ENCODE results near the gene TAF4. TPM values are rescaled to one million over a fixed set of nuclear protein-coding genes. Genes with fewer than 3 reads are reported as not detected.

TAF4 gene
- polyA plus RNA-seq, 1 donor from 2014 or later = 10.2 TPM

DNA sequence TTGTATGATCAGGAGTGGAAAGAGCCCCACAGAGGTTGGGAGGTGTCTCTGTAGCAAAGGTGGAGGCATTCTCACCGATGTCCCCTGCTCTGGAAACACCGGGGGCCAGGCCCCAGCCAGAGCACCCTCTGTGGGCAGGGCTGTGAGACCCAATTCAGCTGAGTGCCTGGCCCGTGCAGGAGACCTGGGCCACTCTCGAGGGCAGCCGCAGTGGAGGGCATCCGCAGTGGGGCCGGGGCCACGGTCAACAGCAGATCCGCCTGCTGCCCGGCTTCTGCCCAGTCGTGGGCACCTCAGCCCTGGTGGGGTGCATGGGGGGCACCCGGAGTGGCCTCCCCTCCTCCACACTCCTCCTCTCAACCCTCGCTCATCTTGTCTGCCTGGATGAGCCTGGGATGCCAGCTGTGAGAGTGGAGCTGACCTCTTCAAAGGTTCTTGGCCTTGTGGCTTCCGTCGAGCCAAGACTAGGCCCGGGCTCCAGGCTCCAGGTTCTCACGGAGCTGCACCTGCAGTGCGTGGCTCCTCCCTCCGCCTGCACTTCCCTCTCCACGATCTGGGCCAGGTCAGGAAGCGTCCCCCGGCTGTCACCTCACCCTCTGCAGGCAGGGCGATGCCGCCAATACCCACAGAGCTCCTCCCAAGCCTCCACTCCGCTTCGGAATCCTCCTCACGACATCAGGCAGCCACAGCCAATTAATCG is 134.8 kb downstream of the TAF4 start:
- Histone ChIP-seq H3K4me3 (ENCODE audit: low read length) (no peak overlapping the region), H3K27me3 (ENCODE audit: insufficient read depth, low read depth, low read length) (no peaks in the 10 kb centered on the region), H3K9ac (ENCODE audit: low read length) (no peak overlapping the region), H4K20me1 (ENCODE audit: insufficient read depth) (no peaks in the 10 kb centered on the region), H3F3A (ENCODE audit: insufficient read depth, low read length, poor library complexity, severe bottlenecking) (no peaks in the 10 kb centered on the region), H3K79me2 (replicated peaks; ENCODE audit: insufficient read depth, low read length) (no peaks in the 10 kb centered on the region), H2AFZ (ENCODE audit: low read depth, low read length) (no peak overlapping the region), H3K4me2 (ENCODE audit: low read length) (no peak overlapping the region), H3K9me3 (ENCODE audit: low read length) (no peaks in the 10 kb centered on the region), H3K9me2 (ENCODE audit: insufficient read depth, low read length) (no peaks in the 10 kb centered on the region), H3K27ac (ENCODE audit: low read length) (no peak overlapping the region), H3K36me3 (ENCODE audit: insufficient read depth, low read length) (peaks cover 5% of the 10 kb centered on the region)
- no peak for TF ChIP-seq EZH2 (IDR thresholded peaks at IDR 0.05; ENCODE audit: borderline replicate concordance, insufficient read depth, low read length, poor library complexity, severe bottlenecking)
- no peak for TF ChIP-seq SMC3 (conservative IDR thresholded peaks at IDR 0.05; ENCODE audit: poor library complexity)
- no peak for TF ChIP-seq EP300 (conservative IDR thresholded peaks at IDR 0.05; ENCODE audit: poor library complexity, severe bottlenecking)
- TF ChIP-seq, protein P1, sequence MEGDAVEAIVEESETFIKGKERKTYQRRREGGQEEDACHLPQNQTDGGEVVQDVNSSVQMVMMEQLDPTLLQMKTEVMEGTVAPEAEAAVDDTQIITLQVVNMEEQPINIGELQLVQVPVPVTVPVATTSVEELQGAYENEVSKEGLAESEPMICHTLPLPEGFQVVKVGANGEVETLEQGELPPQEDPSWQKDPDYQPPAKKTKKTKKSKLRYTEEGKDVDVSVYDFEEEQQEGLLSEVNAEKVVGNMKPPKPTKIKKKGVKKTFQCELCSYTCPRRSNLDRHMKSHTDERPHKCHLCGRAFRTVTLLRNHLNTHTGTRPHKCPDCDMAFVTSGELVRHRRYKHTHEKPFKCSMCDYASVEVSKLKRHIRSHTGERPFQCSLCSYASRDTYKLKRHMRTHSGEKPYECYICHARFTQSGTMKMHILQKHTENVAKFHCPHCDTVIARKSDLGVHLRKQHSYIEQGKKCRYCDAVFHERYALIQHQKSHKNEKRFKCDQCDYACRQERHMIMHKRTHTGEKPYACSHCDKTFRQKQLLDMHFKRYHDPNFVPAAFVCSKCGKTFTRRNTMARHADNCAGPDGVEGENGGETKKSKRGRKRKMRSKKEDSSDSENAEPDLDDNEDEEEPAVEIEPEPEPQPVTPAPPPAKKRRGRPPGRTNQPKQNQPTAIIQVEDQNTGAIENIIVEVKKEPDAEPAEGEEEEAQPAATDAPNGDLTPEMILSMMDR (IDR thresholded peaks at IDR 0.05; ENCODE audit: poor library complexity, severe bottlenecking) = no peak
- TF ChIP-seq MXI1 (conservative IDR thresholded peaks at IDR 0.05; ENCODE audit: poor library complexity, severe bottlenecking) = no peak
- no peak for TF ChIP-seq POLR2AphosphoS5 (IDR thresholded peaks at IDR 0.05)
- TF ChIP-seq, protein P2, sequence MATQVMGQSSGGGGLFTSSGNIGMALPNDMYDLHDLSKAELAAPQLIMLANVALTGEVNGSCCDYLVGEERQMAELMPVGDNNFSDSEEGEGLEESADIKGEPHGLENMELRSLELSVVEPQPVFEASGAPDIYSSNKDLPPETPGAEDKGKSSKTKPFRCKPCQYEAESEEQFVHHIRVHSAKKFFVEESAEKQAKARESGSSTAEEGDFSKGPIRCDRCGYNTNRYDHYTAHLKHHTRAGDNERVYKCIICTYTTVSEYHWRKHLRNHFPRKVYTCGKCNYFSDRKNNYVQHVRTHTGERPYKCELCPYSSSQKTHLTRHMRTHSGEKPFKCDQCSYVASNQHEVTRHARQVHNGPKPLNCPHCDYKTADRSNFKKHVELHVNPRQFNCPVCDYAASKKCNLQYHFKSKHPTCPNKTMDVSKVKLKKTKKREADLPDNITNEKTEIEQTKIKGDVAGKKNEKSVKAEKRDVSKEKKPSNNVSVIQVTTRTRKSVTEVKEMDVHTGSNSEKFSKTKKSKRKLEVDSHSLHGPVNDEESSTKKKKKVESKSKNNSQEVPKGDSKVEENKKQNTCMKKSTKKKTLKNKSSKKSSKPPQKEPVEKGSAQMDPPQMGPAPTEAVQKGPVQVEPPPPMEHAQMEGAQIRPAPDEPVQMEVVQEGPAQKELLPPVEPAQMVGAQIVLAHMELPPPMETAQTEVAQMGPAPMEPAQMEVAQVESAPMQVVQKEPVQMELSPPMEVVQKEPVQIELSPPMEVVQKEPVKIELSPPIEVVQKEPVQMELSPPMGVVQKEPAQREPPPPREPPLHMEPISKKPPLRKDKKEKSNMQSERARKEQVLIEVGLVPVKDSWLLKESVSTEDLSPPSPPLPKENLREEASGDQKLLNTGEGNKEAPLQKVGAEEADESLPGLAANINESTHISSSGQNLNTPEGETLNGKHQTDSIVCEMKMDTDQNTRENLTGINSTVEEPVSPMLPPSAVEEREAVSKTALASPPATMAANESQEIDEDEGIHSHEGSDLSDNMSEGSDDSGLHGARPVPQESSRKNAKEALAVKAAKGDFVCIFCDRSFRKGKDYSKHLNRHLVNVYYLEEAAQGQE (IDR thresholded peaks at IDR 0.05; ENCODE audit: borderline replicate concordance) = no peak

- Histone ChIP-seq H3K27me3 (ENCODE audit: insufficient read depth, low read depth, low read length) (no peaks in the 10 kb centered on the region), H3K4me2 (ENCODE audit: low read length) (no peak overlapping the region), H3K9me3 (ENCODE audit: low read length) (no peaks in the 10 kb centered on the region), H3F3A (ENCODE audit: insufficient read depth, low read length, poor library complexity, severe bottlenecking) (no peaks in the 10 kb centered on the region), H3K9ac (ENCODE audit: low read length) (no peak overlapping the region), H2AFZ (ENCODE audit: low read depth, low read length) (no peak overlapping the region), H4K20me1 (ENCODE audit: insufficient read depth) (no peaks in the 10 kb centered on the region), H3K4me3 (ENCODE audit: low read length) (no peak overlapping the region), H3K79me2 (replicated peaks; ENCODE audit: insufficient read depth, low read length) (no peaks in the 10 kb centered on the region), H3K36me3 (ENCODE audit: insufficient read depth, low read length) (peaks cover 5% of the 10 kb centered on the region), H3K27ac (ENCODE audit: low read length) (no peak overlapping the region), H3K9me2 (ENCODE audit: insufficient read depth, low read length) (no peaks in the 10 kb centered on the region)
- no peak for TF ChIP-seq EP300 (conservative IDR thresholded peaks at IDR 0.05; ENCODE audit: poor library complexity, severe bottlenecking)
- TF ChIP-seq RAD21 (conservative IDR thresholded peaks at IDR 0.05) = no peak
- no peak for TF ChIP-seq TAF1 (IDR thresholded peaks at IDR 0.05; ENCODE audit: low read depth)
- TF ChIP-seq SMC3 (conservative IDR thresholded peaks at IDR 0.05; ENCODE audit: poor library complexity) = no peak
- TF ChIP-seq, protein P2 (IDR thresholded peaks at IDR 0.05; ENCODE audit: borderline replicate concordance) = no peak
- TF ChIP-seq MXI1 (conservative IDR thresholded peaks at IDR 0.05; ENCODE audit: poor library complexity, severe bottlenecking) = no peak
- TF ChIP-seq, protein P1 (IDR thresholded peaks at IDR 0.05; ENCODE audit: poor library complexity, severe bottlenecking) = no peak
- no peak for TF ChIP-seq EZH2 (IDR thresholded peaks at IDR 0.05; ENCODE audit: borderline replicate concordance, insufficient read depth, low read length, poor library complexity, severe bottlenecking)
- no peak for TF ChIP-seq POLR2AphosphoS5 (IDR thresholded peaks at IDR 0.05)
Observed at GRCh38 chr20:61929971-61930666, 135.6 kb downstream of the TAF4 start.
